ENCODE measurements around the gene CLCNKA.

DNA sequence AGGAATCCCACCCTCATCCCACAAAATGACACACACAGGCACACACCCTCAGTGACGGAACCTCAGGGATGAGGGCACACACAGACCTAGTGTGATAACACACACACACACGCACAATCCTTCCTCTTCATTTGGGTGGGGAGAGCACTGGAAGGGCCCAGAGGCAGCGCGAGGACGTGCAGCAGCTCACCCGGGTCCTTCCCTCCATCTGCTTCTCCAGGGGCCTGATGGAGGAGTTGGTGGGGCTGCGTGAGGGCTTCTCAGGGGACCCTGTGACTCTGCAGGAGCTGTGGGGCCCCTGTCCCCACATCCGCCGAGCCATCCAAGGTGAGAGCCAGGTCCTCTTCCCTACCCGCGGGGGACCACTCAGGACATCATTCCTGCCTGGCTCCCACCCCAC lies 557 bp downstream of the CLCNKA start:
- no peak for TF ChIP-seq CTCF (IDR thresholded peaks at IDR 0.05; ENCODE audit: low read depth, low read length)
- no peak for TF ChIP-seq EZH2phosphoT487 (IDR thresholded peaks at IDR 0.05; ENCODE audit: low read depth)

All from OCI-LY3 (cell line).